ENCODE results near the gene MRE11. TPM values are rescaled to one million over a fixed set of nuclear protein-coding genes. Genes with fewer than 3 reads are reported as not detected.
"Not testable (repeated sequence)": the region's sequence is repeated elsewhere in the genome, so short reads cannot be mapped to it uniquely, and the experiment has no call there.

MRE11 gene
- total RNA-seq, 2 experiments from 2014 or later = 41.4 to 41.6 TPM

DNA sequence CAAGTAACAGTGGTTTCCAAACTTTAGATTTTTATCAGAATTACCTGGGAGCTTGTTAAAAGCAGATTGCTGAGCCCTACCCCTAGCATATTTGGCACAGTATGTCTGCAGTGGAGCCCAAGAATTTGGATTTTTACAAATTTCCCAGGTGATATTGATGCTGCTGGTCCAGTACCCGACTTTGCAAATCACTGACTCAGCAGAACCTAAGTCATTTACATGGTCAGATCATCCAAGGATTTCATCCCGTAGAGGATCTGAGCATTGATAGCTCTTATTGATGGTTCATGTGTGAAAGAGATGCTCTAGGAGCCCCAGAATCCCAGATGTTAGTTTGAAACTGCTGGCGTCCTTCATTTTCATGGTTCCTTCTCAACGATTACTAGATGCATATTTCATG lies 24.7 kb upstream of the MRE11 start:
- peaks cover 12% of the 10 kb centered on the region for H3K27me3 Mint-ChIP-seq
- DNase-seq = no peak
- no peaks in the 10 kb centered on the region for H3K9me3 Mint-ChIP-seq
- no peak overlapping the region for H3K4me3 Mint-ChIP-seq
- no peaks in the 10 kb centered on the region for H3K36me3 Mint-ChIP-seq
- no peak overlapping the region for H3K27ac Mint-ChIP-seq
- peaks cover under 1% of the 10 kb centered on the region for H3K4me1 Mint-ChIP-seq

DNA sequence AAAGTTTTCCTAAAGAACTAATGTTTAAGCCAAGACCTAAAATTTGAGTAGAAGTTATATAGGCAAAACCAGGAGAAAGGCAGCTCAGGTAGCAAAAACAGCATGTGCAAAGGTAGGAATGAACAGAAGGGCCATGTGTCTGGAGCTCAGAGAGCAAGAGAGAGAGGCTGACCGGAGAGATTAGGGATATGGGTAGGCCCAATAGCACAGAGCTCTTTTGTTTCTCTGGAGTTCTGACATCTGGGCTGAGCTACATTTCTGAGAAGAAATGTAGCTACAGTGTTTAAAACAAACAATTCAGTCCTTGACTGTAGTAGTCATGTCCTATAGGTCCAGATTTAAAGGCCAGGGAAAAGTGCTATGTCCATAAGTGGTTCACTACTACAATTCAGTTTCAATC lies 23.1 kb upstream of the MRE11 start:
- H3K27ac Mint-ChIP-seq = no peak overlapping the region
- H3K27me3 Mint-ChIP-seq = peaks cover 14% of the 10 kb centered on the region
- peaks cover 11% of the 10 kb centered on the region for H3K4me1 Mint-ChIP-seq

GRCh38 chr11:94515398-94515797 lies 21.8 kb upstream of the MRE11 start:
- Mint-ChIP-seq H3K9me3 (no peaks in the 10 kb centered on the region), H3K27ac (no peak overlapping the region)

More for the DNA sequence above, 23.1 kb upstream of the MRE11 start:
- no peak for DNase-seq
- Mint-ChIP-seq H3K9me3 (no peaks in the 10 kb centered on the region), H3K36me3 (no peaks in the 10 kb centered on the region), H3K4me3 (no peak overlapping the region)

DNA sequence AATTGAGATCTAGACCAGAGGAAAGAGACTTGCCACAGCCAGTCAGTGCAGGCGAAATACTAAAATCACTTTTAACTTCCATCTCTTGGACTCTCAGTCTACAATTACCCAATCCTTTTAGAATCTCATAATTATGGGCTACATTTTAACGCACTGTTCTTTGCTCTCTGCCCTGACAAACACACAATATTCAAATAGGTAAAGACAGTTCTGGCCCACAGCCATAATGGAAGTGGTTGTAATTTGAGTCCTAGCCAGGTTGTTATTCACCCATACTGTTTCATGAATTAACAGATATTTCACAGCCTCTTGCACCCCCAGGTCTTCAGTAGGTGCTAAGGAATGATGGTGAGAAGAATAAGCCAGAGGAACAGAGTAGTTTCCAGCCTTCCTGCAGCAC lies 19.4 kb upstream of the MRE11 start:
- no peak overlapping the region for H3K4me3 Mint-ChIP-seq
- H3K27ac Mint-ChIP-seq = no peak overlapping the region
- H3K9me3 Mint-ChIP-seq = no peaks in the 10 kb centered on the region

More at GRCh38 chr11:94515398-94515797, 21.8 kb upstream of the MRE11 start:
- DNase-seq = no peak
- Mint-ChIP-seq H3K4me3 (no peak overlapping the region), H3K4me1 (peaks cover 11% of the 10 kb centered on the region), H3K27me3 (peaks cover 23% of the 10 kb centered on the region), H3K36me3 (no peaks in the 10 kb centered on the region)

DNA sequence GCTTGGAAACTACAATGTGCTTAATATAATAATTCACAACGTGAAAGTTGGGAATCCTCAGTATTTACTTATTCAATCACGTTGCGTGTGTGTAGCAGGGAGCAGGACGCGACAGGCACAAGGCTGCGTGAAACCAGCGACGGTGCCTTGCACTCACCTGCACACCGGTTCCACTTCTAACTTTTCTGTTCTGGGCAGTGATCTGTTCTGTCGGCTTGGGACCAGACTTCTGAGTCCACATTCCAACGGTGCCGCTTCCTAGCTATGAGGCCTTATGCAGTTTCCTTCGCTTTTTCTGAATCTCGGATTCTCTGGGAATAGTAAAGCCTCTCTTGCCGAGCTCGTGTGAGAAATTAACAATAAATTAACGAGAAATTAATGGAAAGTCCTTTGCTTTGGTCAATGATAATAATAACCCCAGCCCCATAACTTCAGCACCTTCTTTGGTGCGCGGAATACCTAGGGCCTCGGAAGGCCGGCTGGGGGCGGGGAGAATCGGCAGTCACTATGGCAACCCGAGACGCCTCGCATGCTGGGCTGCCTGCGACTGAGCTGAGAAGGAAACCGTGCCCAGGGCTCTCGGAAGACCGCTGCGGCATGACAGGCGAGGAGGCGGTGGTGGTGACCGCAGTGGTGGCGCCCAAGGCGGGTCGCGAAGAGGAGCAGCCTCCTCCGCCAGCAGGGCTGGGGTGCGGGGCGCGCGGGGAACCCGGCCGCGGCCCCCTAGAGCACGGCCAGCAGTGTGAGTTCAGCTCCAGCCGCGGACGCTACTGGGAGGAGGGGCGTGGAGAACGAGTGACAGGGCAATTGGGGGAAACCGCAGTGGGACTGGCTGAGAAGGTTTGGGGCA lies 18.5 kb upstream of the MRE11 start, which contains the start of gene C11orf97:
Gene C11orf97, plus strand, starts transcription at position 530 of the 850 bp plus-strand sequence. Its CDS starts 68 bp downstream, at position 598.
- Mint-ChIP-seq H3K9me3 (no peaks in the 10 kb centered on the region), H3K36me3 (no peaks in the 10 kb centered on the region), H3K4me1 (peaks cover 11% of the 10 kb centered on the region), H3K27ac (no peak within 1 kb of the TSS), H3K4me3 (peak within 1 kb of the TSS; percentile 72), H3K27me3 (peaks cover 23% of the 10 kb centered on the region)
- peak; percentile 63 for DNase-seq

More for the DNA sequence above, 19.4 kb upstream of the MRE11 start:
- peaks cover 11% of the 10 kb centered on the region for H3K4me1 Mint-ChIP-seq
- DNase-seq = no peak
- no peaks in the 10 kb centered on the region for H3K36me3 Mint-ChIP-seq
- peaks cover 23% of the 10 kb centered on the region for H3K27me3 Mint-ChIP-seq

DNA sequence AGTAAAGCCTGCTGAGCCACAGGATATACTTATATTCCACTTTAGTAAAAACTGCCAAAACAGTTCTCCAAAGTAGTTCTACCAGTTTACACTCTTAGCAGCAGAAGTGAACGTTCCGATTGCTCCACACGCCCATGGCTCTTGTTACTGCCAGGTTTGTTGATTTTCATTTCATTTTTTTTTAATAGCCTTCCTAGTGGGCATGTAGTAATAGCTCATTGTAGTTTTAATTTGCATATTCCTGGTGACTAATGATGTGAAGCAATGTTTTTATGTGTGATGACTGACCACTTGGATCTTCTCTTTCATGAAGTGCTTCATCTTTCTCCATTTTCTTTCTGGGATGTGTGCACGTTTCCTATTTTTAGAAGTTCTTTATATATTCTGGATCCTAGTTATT lies 13.8 kb upstream of the MRE11 start:
- DNase-seq = no peak

GRCh38 chr11:94506513-94506912 lies 12.9 kb upstream of the MRE11 start:
- not testable (repeated sequence) for H3K4me1 Mint-ChIP-seq, H3K9me3 Mint-ChIP-seq, DNase-seq, H3K27me3 Mint-ChIP-seq, H3K27ac Mint-ChIP-seq, H3K4me3 Mint-ChIP-seq, H3K36me3 Mint-ChIP-seq

More for the DNA sequence above, 13.8 kb upstream of the MRE11 start:
- no peak overlapping the region for H3K4me3 Mint-ChIP-seq
- H3K4me1 Mint-ChIP-seq = peaks cover 6% of the 10 kb centered on the region
- no peaks in the 10 kb centered on the region for H3K36me3 Mint-ChIP-seq
- H3K27ac Mint-ChIP-seq = no peak overlapping the region
- H3K9me3 Mint-ChIP-seq = no peaks in the 10 kb centered on the region
- H3K27me3 Mint-ChIP-seq = peaks cover 14% of the 10 kb centered on the region

DNA sequence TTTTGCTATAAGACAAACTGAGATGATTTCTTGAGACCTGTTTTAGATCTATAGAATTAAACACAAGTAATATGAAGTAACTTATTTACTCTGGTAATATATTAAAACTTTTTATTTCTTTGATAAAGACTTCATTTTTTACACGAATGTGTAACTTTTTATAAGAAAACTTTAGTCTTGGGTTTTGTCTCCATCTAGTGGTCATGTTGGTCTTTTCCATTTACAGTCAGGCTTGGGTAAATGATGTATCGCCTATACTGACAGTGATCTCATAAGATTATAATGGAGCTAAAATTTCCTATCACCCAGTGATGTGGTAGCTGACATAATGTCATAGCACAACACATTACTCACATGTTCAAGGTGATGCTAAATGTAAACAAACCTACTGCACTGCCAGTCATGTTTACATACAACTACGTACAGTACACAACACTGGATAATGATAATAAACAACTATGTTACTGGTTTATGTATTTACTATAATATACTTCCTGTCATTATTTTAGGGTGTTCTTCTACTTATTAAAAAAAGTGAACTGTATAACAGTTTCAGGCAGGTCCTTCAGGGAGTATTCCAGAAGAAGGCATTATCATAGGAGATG lies 11.1 kb upstream of the MRE11 start:
- Mint-ChIP-seq H3K9me3 (no peaks in the 10 kb centered on the region), H3K27ac (no peak overlapping the region)

GRCh38 chr11:94501522-94501921 lies 7.9 kb upstream of the MRE11 start:
- H3K4me1 Mint-ChIP-seq = peaks cover 9% of the 10 kb centered on the region

More for the DNA sequence above, 11.1 kb upstream of the MRE11 start:
- H3K36me3 Mint-ChIP-seq = no peaks in the 10 kb centered on the region
- DNase-seq = no peak
- peaks cover 4% of the 10 kb centered on the region for H3K4me1 Mint-ChIP-seq
- H3K4me3 Mint-ChIP-seq = no peak overlapping the region
- no peaks in the 10 kb centered on the region for H3K27me3 Mint-ChIP-seq

GRCh38 chr11:94500181-94500580 lies 6.5 kb upstream of the MRE11 start:
- no peaks in the 10 kb centered on the region for H3K27me3 Mint-ChIP-seq
- peaks cover 15% of the 10 kb centered on the region for H3K4me1 Mint-ChIP-seq
- DNase-seq = no peak
- H3K27ac Mint-ChIP-seq = no peak overlapping the region
- H3K4me3 Mint-ChIP-seq = no peak overlapping the region
- H3K36me3 Mint-ChIP-seq = no peaks in the 10 kb centered on the region
- H3K9me3 Mint-ChIP-seq = no peaks in the 10 kb centered on the region

More at GRCh38 chr11:94501522-94501921, 7.9 kb upstream of the MRE11 start:
- Mint-ChIP-seq H3K9me3 (no peaks in the 10 kb centered on the region), H3K27ac (no peak overlapping the region), H3K36me3 (no peaks in the 10 kb centered on the region), H3K27me3 (no peaks in the 10 kb centered on the region), H3K4me3 (no peak overlapping the region)
- DNase-seq = no peak

DNA sequence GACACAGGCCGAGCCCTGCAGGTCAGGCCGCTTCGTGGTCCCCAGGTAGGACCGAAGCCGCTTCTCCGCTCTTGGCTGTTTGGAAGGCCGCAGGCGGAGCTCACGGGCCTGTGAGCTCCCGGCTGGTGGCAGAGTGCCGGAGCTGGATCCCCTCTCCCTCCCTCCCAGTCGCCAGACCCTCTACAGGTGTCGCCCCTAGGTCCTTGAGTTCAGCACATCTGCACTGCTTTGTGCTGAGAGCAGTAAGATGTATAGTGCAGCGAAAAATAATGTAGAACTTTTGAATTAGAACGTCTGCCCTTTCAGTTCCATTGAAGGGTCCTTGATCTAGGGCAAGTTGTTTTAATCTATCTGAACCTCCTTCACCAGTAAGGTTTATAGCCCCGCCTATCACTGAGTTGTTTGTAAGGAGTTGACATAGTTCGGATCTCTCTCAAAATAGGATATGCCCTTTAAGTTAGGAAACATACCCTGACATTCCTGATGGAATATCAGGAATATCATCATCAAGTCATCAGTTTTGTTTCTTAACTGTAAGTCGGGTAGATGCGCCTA lies 559 bp upstream of the MRE11 start:
- no peaks in the 10 kb centered on the region for H3K27me3 Mint-ChIP-seq
- peak overlapping the region; percentile 91 for H3K4me3 Mint-ChIP-seq
- peaks cover 9% of the 10 kb centered on the region for H3K36me3 Mint-ChIP-seq
- DNase-seq = no peak
- peak overlapping the region; percentile 93 for H3K27ac Mint-ChIP-seq
- no peaks in the 10 kb centered on the region for H3K9me3 Mint-ChIP-seq
- peaks cover 20% of the 10 kb centered on the region for H3K4me1 Mint-ChIP-seq

DNA sequence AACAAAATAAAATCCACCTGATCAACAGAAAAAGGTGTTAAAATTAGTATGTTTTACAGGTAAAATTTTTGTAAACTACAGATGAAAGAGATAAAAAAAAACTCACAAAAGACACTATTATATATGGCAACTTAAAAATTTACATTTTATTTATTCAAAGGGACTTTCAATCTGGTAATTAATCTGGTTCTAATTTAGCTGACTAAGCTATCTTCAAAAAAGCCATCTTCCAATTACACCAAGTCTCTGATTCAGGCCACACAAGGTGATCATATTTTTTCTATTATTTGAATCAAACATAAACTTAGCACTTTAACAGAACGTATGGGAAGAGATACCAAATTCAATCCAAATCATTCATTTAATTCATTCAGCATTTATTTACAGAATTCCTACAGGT lies 7.6 kb downstream of the MRE11 start:
- Mint-ChIP-seq H3K4me3 (no peak overlapping the region), H3K4me1 (peaks cover 2% of the 10 kb centered on the region), H3K36me3 (peaks cover 40% of the 10 kb centered on the region), H3K27ac (no peak overlapping the region), H3K27me3 (no peaks in the 10 kb centered on the region), H3K9me3 (no peaks in the 10 kb centered on the region)
- DNase-seq = no peak

- DNase-seq = no peak
- Mint-ChIP-seq H3K27ac (no peak overlapping the region), H3K36me3 (peaks cover 31% of the 10 kb centered on the region), H3K4me1 (peaks cover 6% of the 10 kb centered on the region), H3K9me3 (no peaks in the 10 kb centered on the region), H3K27me3 (no peaks in the 10 kb centered on the region), H3K4me3 (no peak overlapping the region)
Measured at GRCh38 chr11:94481342-94481741, 12.3 kb downstream of the MRE11 start.

DNA sequence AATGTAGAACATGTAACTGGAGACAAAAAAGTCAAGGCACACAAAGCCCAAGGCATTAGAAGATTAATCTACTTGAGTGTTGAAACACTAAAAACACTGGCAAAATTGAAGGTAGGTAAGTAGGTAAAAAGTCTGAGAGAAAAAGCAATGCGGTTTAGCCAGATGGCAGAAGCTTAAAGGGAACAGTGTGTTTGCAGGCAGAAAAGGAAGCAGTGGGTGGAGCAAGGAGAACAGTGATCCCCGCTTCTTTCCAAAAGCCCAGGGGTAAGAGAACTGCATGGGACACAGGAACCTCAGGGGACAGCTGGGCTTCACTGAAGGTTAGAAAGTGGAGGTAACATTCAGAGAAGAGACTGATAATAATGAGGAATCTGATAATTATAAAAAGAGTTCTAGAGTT lies 16.0 kb downstream of the MRE11 start:
- DNase-seq = no peak
- no peak overlapping the region for H3K27ac Mint-ChIP-seq

More for the DNA sequence above, 16.0 kb downstream of the MRE11 start:
- Mint-ChIP-seq H3K27me3 (no peaks in the 10 kb centered on the region), H3K36me3 (peaks cover 30% of the 10 kb centered on the region), H3K4me3 (no peak overlapping the region), H3K9me3 (no peaks in the 10 kb centered on the region), H3K4me1 (peaks cover 16% of the 10 kb centered on the region)

All from activated naive CD8-positive, alpha-beta T cell treated with anti-CD3 and anti-CD28 coated beads for 36 hours (primary cell).